GM12878 (cell line): ENCODE data around the gene SPATA31D1. TPM values are rescaled to one million over a fixed set of nuclear protein-coding genes. Genes with fewer than 3 reads are reported as not detected.

Source experiments
- ATAC-seq: fragments of 200-7000 bp; cut with Tn5 transposase; 3 replicates; pipeline ENCODE4 v1.9.1; 2020; ENCODE audit warnings: mild to moderate bottlenecking, moderate library complexity
- BruUV-seq: library from RNA; stranded (reverse); fragments of 400-500 nt; replicated peaks from 2 replicates; lab custom pipeline; 2021; lab: Mats Ljungman, UMichigan
- CTCF ChIA-PET: fragments of 300-600 bp; sonication (Branson Sonifier 250); formaldehyde crosslinking; extraction: SDS; loops from one replicate; lab custom pipeline; 2021; ENCODE audit warnings: inconsistent platforms; lab: Yijun Ruan, JAX
- POLR2A ChIA-PET: fragments of 350-600 bp; formaldehyde crosslinking; extraction: SDS; loops from one replicate; lab custom pipeline; 2021; ENCODE audit warnings: inconsistent platforms; lab: Charles Lee
- RAD21 ChIA-PET: fragments of 300-600 bp; sonication (Branson Sonifier 250); formaldehyde crosslinking; loops from one replicate; lab custom pipeline; 2023; ENCODE audit warnings: antibody characterized with exemption; ENCODE audit not compliant: unreplicated experiment; lab: Charles Lee
- SMC1A ChIA-PET: fragments of 300-600 bp; sonication (Branson Sonifier 250); formaldehyde crosslinking; loops from one replicate; lab custom pipeline; 2023; ENCODE audit not compliant: unreplicated experiment, uncharacterized antibody; lab: Charles Lee
- DNase-seq: peaks from one replicate; pipeline ENCODE4 v3.0.0-alpha.2; 2011; ENCODE audit warnings: low read depth, low spot score
- FAIRE-seq: peaks from 3 replicates; lab custom pipeline; 2011; peaks lifted over from hg19 to GRCh38; lab: Jason Lieb, UNC
- H2AFZ ChIP-seq: 2 replicates; pipeline ENCODE4 v1.6.0; 2011; ENCODE audit warnings: low read depth, low read length, control low read depth; ENCODE audit not compliant: control insufficient read depth
- H3K27ac ChIP-seq: 2 replicates; pipeline ENCODE4 v1.5.1; 2011; ENCODE audit warnings: control low read depth; ENCODE audit not compliant: control insufficient read depth, insufficient read depth
- H3K27me3 ChIP-seq, 2 experiments: replicated peaks in 1 of 2; 2 replicates each; pipeline versions ENCODE4 v1.6.0 to v1.6.1; 2011; ENCODE audit warnings: low read length in 1 of 2; ENCODE audit not compliant: control insufficient read depth in 2 of 2, insufficient read depth in 2 of 2
- H3K36me3 ChIP-seq, 2 experiments: 2 replicates each; pipeline ENCODE4 v1.5.1; 2011; ENCODE audit warnings: low read length in 1 of 2; ENCODE audit not compliant: control insufficient read depth in 2 of 2, insufficient read depth in 2 of 2
- H3K4me1 ChIP-seq: 2 replicates; pipeline ENCODE4 v1.6.1; 2011; ENCODE audit warnings: mild to moderate bottlenecking, low read length, moderate library complexity, mixed read lengths; ENCODE audit not compliant: control insufficient read depth, insufficient read depth
- H3K4me2 ChIP-seq: 2 replicates; pipeline ENCODE4 v1.6.0; 2011; ENCODE audit warnings: control low read depth; ENCODE audit not compliant: control insufficient read depth, insufficient read depth
- H3K4me3 ChIP-seq: fragments of 200-600 bp; sonication (generic); 2 replicates; pipeline ENCODE4 v1.5.1; 2016
- H3K79me2 ChIP-seq: 2 replicates; pipeline ENCODE4 v1.6.0; 2011; ENCODE audit warnings: low read length; ENCODE audit not compliant: control insufficient read depth, insufficient read depth
- H3K9ac ChIP-seq: 2 replicates; pipeline ENCODE4 v1.8.0; 2011; ENCODE audit warnings: low read length, control low read depth, mixed read lengths; ENCODE audit not compliant: control insufficient read depth, insufficient read depth
- H3K9me3 ChIP-seq: replicated peaks from 3 replicates; pipeline ENCODE4 v1.5.1; 2011; ENCODE audit warnings: mild to moderate bottlenecking, low read length; ENCODE audit not compliant: control insufficient read depth, insufficient read depth
- H4K20me1 ChIP-seq: 2 replicates; pipeline ENCODE4 v1.6.0; 2011; ENCODE audit not compliant: control insufficient read depth, insufficient read depth
- HSF1 ChIP-seq: fragments of 150-350 bp; IDR thresholded peaks from 2 replicates; pipeline ENCODE4 v1.6.1; 2014; ENCODE audit warnings: mild to moderate bottlenecking, low read depth, low read length
- NFIC ChIP-seq: IDR thresholded peaks from 2 replicates; pipeline ENCODE4 v1.6.1; 2012; ENCODE audit warnings: low read depth, mild to moderate bottlenecking, inconsistent platforms, low read length, moderate library complexity
- PAX5 ChIP-seq: IDR thresholded peaks from 2 replicates; pipeline ENCODE4 v1.6.1; 2011; ENCODE audit warnings: low read depth, low read length, borderline replicate concordance
- PBX3 ChIP-seq: IDR thresholded peaks from 2 replicates; pipeline ENCODE4 v1.6.1; 2011; ENCODE audit warnings: mild to moderate bottlenecking, low read depth, low read length, moderate library complexity; ENCODE audit not compliant: insufficient replicate concordance
- SRF ChIP-seq, 2 experiments: IDR thresholded peaks; 2 replicates each; pipeline ENCODE4 v1.6.1; 2011; ENCODE audit warnings: low read depth in 2 of 2, low read length in 2 of 2, mild to moderate bottlenecking in 1 of 2, moderate library complexity in 1 of 2
- ZNF207 ChIP-seq: fragments of 450-650 bp; IDR thresholded peaks from 2 replicates; pipeline ENCODE4 v1.6.1; 2014; ENCODE audit warnings: antibody characterized with exemption, mild to moderate bottlenecking, borderline replicate concordance
- WGBS: methylation state at CpG from one replicate; pipeline ENCODE4 v1.1.6; 2016; ENCODE audit warnings: low lambda C conversion rate; ENCODE audit not compliant: insufficient replicate concordance, insufficient coverage; ENCODE audit errors: missing lambda C conversion rate; 5-methylcytosine and 5-hydroxymethylcytosine counted together
- in situ Hi-C: fragments of 300-500 bp; cut with MboI; formaldehyde crosslinking; loops from 9 replicates; pipeline ENCODE4 v1.14.3; 2018; ENCODE audit warnings: mixed read lengths
- intact Hi-C: fragments of 100-400 bp; cut with micrococcal nuclease; formaldehyde crosslinking; loops from one replicate; pipeline ENCODE4 v1.14.2; 2022; ENCODE audit not compliant: unreplicated experiment
- polyA plus RNA-seq, 11 experiments: library from polyadenylated mRNA; depleted of rRNA in 4 of 11; unstranded in 6 of 11; stranded (reverse) in 5 of 11; fragments of >200 nt; fragmentation: Nextera tagmentation in 4 of 11; fragmentation: Illumina TruSeq in 1 of 11; extraction: Ambion mirVana in 4 of 11; extraction: Trizol in 1 of 11; gene quantifications; 1 replicate in 1 of 11; 2 replicates in 10 of 11; pipeline versions ENCODE4 v1.2.1 to v1.2.3, GENCODE V29; 2011 to 2016; ENCODE audit warnings: inconsistent platforms in 2 of 11, missing spikeins in 2 of 11, low read depth in 1 of 11
- total RNA-seq, 4 experiments: library from RNA; depleted of rRNA in 3 of 4; stranded (reverse); fragments of >200 nt in 3 of 4; fragmentation: Illumina TruSeq in 1 of 4; extraction: Trizol in 1 of 4; gene quantifications; 2 replicates each; pipeline versions ENCODE4 v1.2.1 to v1.2.3, GENCODE V29; 2013 to 2021
- TF ChIP-seq, protein P1 (sequence below): IDR thresholded peaks from 2 replicates; pipeline ENCODE4 v1.6.1; 2012; ENCODE audit warnings: low read depth, low read length, improper control_type of control experiment
- TF ChIP-seq, protein P2 (sequence below): fragments of 450-650 bp; formaldehyde crosslinking; IDR thresholded peaks from 2 replicates; pipeline ENCODE4 v1.4.0; 2022; ENCODE audit warnings: mild to moderate bottlenecking, moderate library complexity
- TF ChIP-seq, protein P3 (sequence below): fragments of 450-650 bp; formaldehyde crosslinking; IDR thresholded peaks from 2 replicates; pipeline ENCODE4 v1.5.0; 2022; ENCODE audit warnings: mild to moderate bottlenecking, missing genetic modification characterization

SPATA31D1 gene
- total and polyA plus RNA-seq, 10 of the 15 experiments (the other 5 are each of a cell fraction or from before 2014, with no cell fraction given), result 0.01 to 0.45 (median 0.05) TPM; not detected in 4

- no peaks in the 10 kb centered on the region for H3K27me3 ChIP-seq
- in situ Hi-C loops (no loop called here), intact Hi-C loops (no loop called here)
- H3K9ac ChIP-seq, result no peak overlapping the region
- ChIA-PET POLR2A (no interaction called here), RAD21 (no interaction called here), CTCF (no interaction called here), SMC1A (interaction anchor here (1.1 kb wide), 1 partner anchor 11 kb away, joined by 4 read pairs; no protein-coding TSS in a partner anchor)
- no peak for DNase-seq
- no TSS peak for BruUV-seq
- H4K20me1 ChIP-seq, result no peaks in the 10 kb centered on the region
- no peak overlapping the region for H3K4me2 ChIP-seq
- H3K4me3 ChIP-seq, result no peak overlapping the region
- no peaks in the 10 kb centered on the region for H3K9me3 ChIP-seq
- TF ChIP-seq, protein P1, sequence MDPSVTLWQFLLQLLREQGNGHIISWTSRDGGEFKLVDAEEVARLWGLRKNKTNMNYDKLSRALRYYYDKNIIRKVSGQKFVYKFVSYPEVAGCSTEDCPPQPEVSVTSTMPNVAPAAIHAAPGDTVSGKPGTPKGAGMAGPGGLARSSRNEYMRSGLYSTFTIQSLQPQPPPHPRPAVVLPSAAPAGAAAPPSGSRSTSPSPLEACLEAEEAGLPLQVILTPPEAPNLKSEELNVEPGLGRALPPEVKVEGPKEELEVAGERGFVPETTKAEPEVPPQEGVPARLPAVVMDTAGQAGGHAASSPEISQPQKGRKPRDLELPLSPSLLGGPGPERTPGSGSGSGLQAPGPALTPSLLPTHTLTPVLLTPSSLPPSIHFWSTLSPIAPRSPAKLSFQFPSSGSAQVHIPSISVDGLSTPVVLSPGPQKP, result no peak
- TF ChIP-seq ZNF207 (no peak), NFIC (no peak), SRF (IDR thresholded peaks at IDR 0.05; ENCODE audit: low read depth in 2 of 2, low read length in 2 of 2) (no peak), PAX5 (no peak), HSF1 (no peak), PBX3 (no peak)
- TF ChIP-seq, protein P2, sequence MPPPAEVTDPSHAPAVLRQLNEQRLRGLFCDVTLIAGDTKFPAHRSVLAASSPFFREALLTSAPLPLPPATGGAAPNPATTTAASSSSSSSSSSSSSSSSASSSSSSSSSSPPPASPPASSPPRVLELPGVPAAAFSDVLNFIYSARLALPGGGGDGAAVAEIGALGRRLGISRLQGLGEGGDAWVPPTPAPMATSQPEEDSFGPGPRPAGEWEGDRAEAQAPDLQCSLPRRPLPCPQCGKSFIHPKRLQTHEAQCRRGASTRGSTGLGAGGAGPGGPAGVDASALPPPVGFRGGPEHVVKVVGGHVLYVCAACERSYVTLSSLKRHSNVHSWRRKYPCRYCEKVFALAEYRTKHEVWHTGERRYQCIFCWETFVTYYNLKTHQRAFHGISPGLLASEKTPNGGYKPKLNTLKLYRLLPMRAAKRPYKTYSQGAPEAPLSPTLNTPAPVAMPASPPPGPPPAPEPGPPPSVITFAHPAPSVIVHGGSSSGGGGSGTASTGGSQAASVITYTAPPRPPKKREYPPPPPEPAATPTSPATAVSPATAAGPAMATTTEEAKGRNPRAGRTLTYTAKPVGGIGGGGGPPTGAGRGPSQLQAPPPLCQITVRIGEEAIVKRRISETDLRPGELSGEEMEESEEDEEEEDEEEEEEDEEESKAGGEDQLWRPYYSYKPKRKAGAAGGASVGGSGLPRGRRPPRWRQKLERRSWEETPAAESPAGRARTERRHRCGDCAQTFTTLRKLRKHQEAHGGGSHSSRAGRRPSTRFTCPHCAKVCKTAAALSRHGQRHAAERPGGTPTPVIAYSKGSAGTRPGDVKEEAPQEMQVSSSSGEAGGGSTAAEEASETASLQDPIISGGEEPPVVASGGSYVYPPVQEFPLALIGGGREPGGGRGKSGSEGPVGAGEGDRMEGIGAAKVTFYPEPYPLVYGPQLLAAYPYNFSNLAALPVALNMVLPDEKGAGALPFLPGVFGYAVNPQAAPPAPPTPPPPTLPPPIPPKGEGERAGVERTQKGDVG (CRISPR knock-in tag), result no peak
- TF ChIP-seq, protein P3, sequence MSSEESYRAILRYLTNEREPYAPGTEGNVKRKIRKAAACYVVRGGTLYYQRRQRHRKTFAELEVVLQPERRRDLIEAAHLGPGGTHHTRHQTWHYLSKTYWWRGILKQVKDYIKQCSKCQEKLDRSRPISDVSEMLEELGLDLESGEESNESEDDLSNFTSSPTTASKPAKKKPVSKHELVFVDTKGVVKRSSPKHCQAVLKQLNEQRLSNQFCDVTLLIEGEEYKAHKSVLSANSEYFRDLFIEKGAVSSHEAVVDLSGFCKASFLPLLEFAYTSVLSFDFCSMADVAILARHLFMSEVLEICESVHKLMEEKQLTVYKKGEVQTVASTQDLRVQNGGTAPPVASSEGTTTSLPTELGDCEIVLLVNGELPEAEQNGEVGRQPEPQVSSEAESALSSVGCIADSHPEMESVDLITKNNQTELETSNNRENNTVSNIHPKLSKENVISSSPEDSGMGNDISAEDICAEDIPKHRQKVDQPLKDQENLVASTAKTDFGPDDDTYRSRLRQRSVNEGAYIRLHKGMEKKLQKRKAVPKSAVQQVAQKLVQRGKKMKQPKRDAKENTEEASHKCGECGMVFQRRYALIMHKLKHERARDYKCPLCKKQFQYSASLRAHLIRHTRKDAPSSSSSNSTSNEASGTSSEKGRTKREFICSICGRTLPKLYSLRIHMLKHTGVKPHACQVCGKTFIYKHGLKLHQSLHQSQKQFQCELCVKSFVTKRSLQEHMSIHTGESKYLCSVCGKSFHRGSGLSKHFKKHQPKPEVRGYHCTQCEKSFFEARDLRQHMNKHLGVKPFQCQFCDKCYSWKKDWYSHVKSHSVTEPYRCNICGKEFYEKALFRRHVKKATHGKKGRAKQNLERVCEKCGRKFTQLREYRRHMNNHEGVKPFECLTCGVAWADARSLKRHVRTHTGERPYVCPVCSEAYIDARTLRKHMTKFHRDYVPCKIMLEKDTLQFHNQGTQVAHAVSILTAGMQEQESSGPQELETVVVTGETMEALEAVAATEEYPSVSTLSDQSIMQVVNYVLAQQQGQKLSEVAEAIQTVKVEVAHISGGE (CRISPR knock-in tag), result no peak
- no peaks in the 10 kb centered on the region for H3K36me3 ChIP-seq
- no peak overlapping the region for H2AFZ ChIP-seq
- H3K27ac ChIP-seq, result no peak overlapping the region
- WGBS, result 47% methylated on average over 4 of the region's 4 CpGs
- H3K79me2 ChIP-seq, result no peaks in the 10 kb centered on the region
- FAIRE-seq, result no peak
- ATAC-seq, result no peak
- no peaks in the 10 kb centered on the region for H3K4me1 ChIP-seq
These were observed 6.7 kb upstream of the SPATA31D1 start for GRCh38 chr9:81981883-81982282.
